ENCODE measurements around the gene COMMD2. TPM values are rescaled to one million over a fixed set of nuclear protein-coding genes. Genes with fewer than 3 reads are reported as not detected.

The COMMD2 gene
- total RNA-seq, 2 experiments from 2014 or later = 27.2 to 48.9 TPM

- H3K9me3 ChIP-seq (ENCODE audit: low read length) = no peaks in the 10 kb centered on the region
- ChIA-PET CTCF (ENCODE audit: unreplicated experiment) (interaction anchor here (1.0 kb wide), 1 partner anchor 39 kb away, joined by 4 read pairs; no protein-coding TSS in a partner anchor), POLR2A (interaction anchor here (0.6 to 1.2 kb wide), 3 partner anchors 40 to 813 kb away, joined by 3 to 8 read pairs (median 4); no protein-coding TSS in a partner anchor)
- no TSS peak for BruUV-seq (replicated peaks)
- H3K9me2 ChIP-seq (ENCODE audit: insufficient read depth, low read length) = no peaks in the 10 kb centered on the region
- H3K27ac ChIP-seq (ENCODE audit: low read depth, low read length, poor library complexity, severe bottlenecking) = no peak overlapping the region
- no peak for TF ChIP-seq EZH2phosphoT487 (IDR thresholded peaks at IDR 0.05; ENCODE audit: borderline replicate concordance, low read depth, low read length)
- no peak for TF ChIP-seq CTCF (conservative IDR thresholded peaks at IDR 0.05; ENCODE audit: low read length)
- H3K4me1 ChIP-seq (ENCODE audit: insufficient read depth, low read length, poor library complexity, severe bottlenecking) = no peaks in the 10 kb centered on the region
- H3K36me3 ChIP-seq (ENCODE audit: insufficient read depth, low read length) = no peaks in the 10 kb centered on the region
- no peak overlapping the region for H2AFZ ChIP-seq (ENCODE audit: low read length)
- H3K79me2 ChIP-seq (ENCODE audit: insufficient read depth, low read depth, low read length) = no peaks in the 10 kb centered on the region
- no peaks in the 10 kb centered on the region for H4K20me1 ChIP-seq (ENCODE audit: insufficient read depth, low read length)
- no peak overlapping the region for H3K4me3 ChIP-seq (ENCODE audit: low read depth, low read length, poor library complexity, severe bottlenecking)
- intact Hi-C loops (cut with micrococcal nuclease; ENCODE audit: unreplicated experiment) = loop anchor here (5.0 kb wide), 1 partner anchor 454 kb away; no protein-coding TSS in a partner anchor
- no peak for DNase-seq (ENCODE audit: low spot score)
- H3K4me2 ChIP-seq (ENCODE audit: low read length) = no peak overlapping the region
Observed at GRCh38 chr3:149768704-149769103, 16.4 kb upstream of the COMMD2 start.

- no peak overlapping the region for H3K4me2 ChIP-seq (ENCODE audit: low read length)
- no peak for DNase-seq (ENCODE audit: low spot score)
- intact Hi-C loops (cut with micrococcal nuclease; ENCODE audit: unreplicated experiment) = loop anchor here (2.0 to 5.0 kb wide), 2 partner anchors 41 to 455 kb away; no protein-coding TSS in a partner anchor
- TF ChIP-seq EZH2phosphoT487 (IDR thresholded peaks at IDR 0.05; ENCODE audit: borderline replicate concordance, low read depth, low read length) (no peak), CTCF (conservative IDR thresholded peaks at IDR 0.05; ENCODE audit: low read length) (no peak)
- H3K27ac ChIP-seq (ENCODE audit: low read depth, low read length, poor library complexity, severe bottlenecking) = no peak overlapping the region
- no peaks in the 10 kb centered on the region for H3K9me3 ChIP-seq (ENCODE audit: low read length)
- H4K20me1 ChIP-seq (ENCODE audit: insufficient read depth, low read length) = no peaks in the 10 kb centered on the region
- CTCF ChIA-PET (ENCODE audit: unreplicated experiment) = interaction anchor here (1.0 kb wide), 1 partner anchor 40 kb away, joined by 4 read pairs; no protein-coding TSS in a partner anchor
- H2AFZ ChIP-seq (ENCODE audit: low read length) = no peak overlapping the region
- no peak overlapping the region for H3K4me3 ChIP-seq (ENCODE audit: low read depth, low read length, poor library complexity, severe bottlenecking)
- no TSS peak for BruUV-seq (replicated peaks)
- H3K4me1 ChIP-seq (ENCODE audit: insufficient read depth, low read length, poor library complexity, severe bottlenecking) = no peaks in the 10 kb centered on the region
- no peaks in the 10 kb centered on the region for H3K79me2 ChIP-seq (ENCODE audit: insufficient read depth, low read depth, low read length)
- H3K9me2 ChIP-seq (ENCODE audit: insufficient read depth, low read length) = no peaks in the 10 kb centered on the region
- no peaks in the 10 kb centered on the region for H3K36me3 ChIP-seq (ENCODE audit: insufficient read depth, low read length)
- POLR2A ChIA-PET = interaction anchor here (1.8 kb wide), 1 partner anchor 40 kb away, joined by 4 read pairs; no protein-coding TSS in a partner anchor
Observed at GRCh38 chr3:149767720-149768119, 15.4 kb upstream of the COMMD2 start.

GRCh38 chr3:149765762-149766334 lies 13.6 kb upstream of the COMMD2 start:
- no peak overlapping the region for H3K27ac ChIP-seq (ENCODE audit: low read depth, low read length, poor library complexity, severe bottlenecking)
- no peaks in the 10 kb centered on the region for H3K4me1 ChIP-seq (ENCODE audit: insufficient read depth, low read length, poor library complexity, severe bottlenecking)
- H4K20me1 ChIP-seq (ENCODE audit: insufficient read depth, low read length) = no peaks in the 10 kb centered on the region
- DNase-seq (ENCODE audit: low spot score) = peak; percentile 37
- POLR2A ChIA-PET = interaction anchor here (0.5 to 3.2 kb wide), 7 partner anchors 9 to 729 kb away, joined by 3 to 13 read pairs (median 4); no protein-coding TSS in a partner anchor
- BruUV-seq (replicated peaks) = no TSS peak
- no peaks in the 10 kb centered on the region for H3K9me2 ChIP-seq (ENCODE audit: insufficient read depth, low read length)
- H3K36me3 ChIP-seq (ENCODE audit: insufficient read depth, low read length) = no peaks in the 10 kb centered on the region
- no peaks in the 10 kb centered on the region for H3K9me3 ChIP-seq (ENCODE audit: low read length)
- H3K4me3 ChIP-seq (ENCODE audit: low read depth, low read length, poor library complexity, severe bottlenecking) = no peak overlapping the region
- no peak overlapping the region for H2AFZ ChIP-seq (ENCODE audit: low read length)
- CTCF ChIA-PET (ENCODE audit: unreplicated experiment) = interaction anchor here (1.5 kb wide), 1 partner anchor 43 kb away, joined by 10 read pairs; no protein-coding TSS in a partner anchor
- H3K79me2 ChIP-seq (ENCODE audit: insufficient read depth, low read depth, low read length) = no peaks in the 10 kb centered on the region
- no peak overlapping the region for H3K4me2 ChIP-seq (ENCODE audit: low read length)
- intact Hi-C loops (cut with micrococcal nuclease; ENCODE audit: unreplicated experiment) = loop anchor here (2.0 to 5.0 kb wide), 2 partner anchors 43 to 456 kb away; no protein-coding TSS in a partner anchor
- TF ChIP-seq CTCF (conservative IDR thresholded peaks at IDR 0.05; ENCODE audit: low read length) = peak; percentile 84
- TF ChIP-seq EZH2phosphoT487 (IDR thresholded peaks at IDR 0.05; ENCODE audit: borderline replicate concordance, low read depth, low read length) = no peak

All from OCI-LY7 (cell line).